H1 (cell line): ENCODE data around the gene SOCS4. TPM values are rescaled to one million over a fixed set of nuclear protein-coding genes. Genes with fewer than 3 reads are reported as not detected.

Source experiments
- CHD7 ChIP-seq: fragments of 300-600 bp; sonication (generic); IDR thresholded peaks from 2 replicates; pipeline ENCODE4 v1.7.1; 2012; ENCODE audit warnings: low read length, moderate library complexity, mild to moderate bottlenecking, inconsistent platforms; ENCODE audit not compliant: insufficient replicate concordance
- E2F6 ChIP-seq: IDR thresholded peaks from 2 replicates; pipeline ENCODE4 v1.6.1; 2012; ENCODE audit warnings: inconsistent platforms
- FOSL1 ChIP-seq: IDR thresholded peaks from 2 replicates; pipeline ENCODE4 v1.6.1; 2011; ENCODE audit warnings: mild to moderate bottlenecking, low read depth, low read length, moderate library complexity; ENCODE audit not compliant: insufficient read depth
- GABPA ChIP-seq: IDR thresholded peaks from 2 replicates; pipeline ENCODE4 v1.6.1; 2011; ENCODE audit warnings: mild to moderate bottlenecking, low read length, moderate library complexity, borderline replicate concordance; ENCODE audit not compliant: insufficient read depth
- HDAC6 ChIP-seq: IDR thresholded peaks from one replicate; pipeline ENCODE4 v1.7.1; 2012; ENCODE audit warnings: low read depth, mild to moderate bottlenecking, inconsistent platforms, low read length, moderate library complexity
- JUN ChIP-seq: IDR thresholded peaks from 2 replicates; pipeline ENCODE4 v1.6.1; 2011; ENCODE audit warnings: low read depth, mild to moderate bottlenecking, improper control_type of control experiment, low read length
- KDM1A ChIP-seq: fragments of 200-600, 300-600 bp; sonication (generic); IDR thresholded peaks from 2 replicates; pipeline ENCODE4 v1.7.1; 2016; ENCODE audit warnings: mild to moderate bottlenecking, low read length, borderline replicate concordance
- KDM5A ChIP-seq: fragments of 200-600 bp; IDR thresholded peaks from 2 replicates; pipeline ENCODE4 v1.7.1; 2012; ENCODE audit warnings: mild to moderate bottlenecking, low read length, inconsistent platforms, mixed read lengths
- RXRA ChIP-seq: IDR thresholded peaks from 2 replicates; pipeline ENCODE4 v1.6.1; 2011; ENCODE audit warnings: low read depth, mild to moderate bottlenecking, low read length, moderate library complexity; ENCODE audit not compliant: insufficient read depth
- polyA plus RNA-seq, 7 experiments: library from polyadenylated mRNA; depleted of rRNA in 3 of 7; stranded (reverse) in 5 of 7; unstranded in 2 of 7; fragments of >200 nt in 5 of 7; fragments of 200-250 nt in 2 of 7; gene quantifications; 1 replicate in 5 of 7; 2 replicates in 1 of 7; 4 replicates in 1 of 7; pipeline versions ENCODE4 v1.2.1 to v1.2.3, GENCODE V29; 2011 to 2013; ENCODE audit warnings: missing spikeins in 2 of 7, mixed read lengths in 2 of 7
- total RNA-seq: library from RNA; stranded (reverse); fragmentation: NEBNext Ultra II Directional; extraction: Animal tissue kit (Norgen Biotek cat#: 25700); gene quantifications from 2 replicates; pipeline ENCODE4 v1.2.1, GENCODE V29; 2021

The SOCS4 gene
- total and polyA plus RNA-seq, 2 of the 8 experiments (the other 6 are each of a cell fraction or from before 2014, with no cell fraction given), result 5.5 to 31.5 TPM

GRCh38 chr14:55051423-55052268 is 24.6 kb downstream of the SOCS4 start, which contains the start of gene MAPK1IP1L (continued):
- TF ChIP-seq E2F6, result no peak; the same call in 1 of the 2 replicates
- TF ChIP-seq CHD7, result no peak
- peak; percentile 75; the same call in 1 of the 2 replicates for TF ChIP-seq GABPA
- no peak for TF ChIP-seq KDM1A
- no peak; the same call in 1 of the 2 replicates for TF ChIP-seq KDM5A
- no peak for TF ChIP-seq RXRA
- no peak for TF ChIP-seq FOSL1
- no peak for TF ChIP-seq HDAC6
- TF ChIP-seq JUN, result peak; percentile 48
